GM12891 (cell line): ENCODE data around the gene RNF187.

Experiments used
- SPI1 ChIP-seq: IDR thresholded peaks from 2 replicates; pipeline ENCODE4 v1.6.1; 2011; ENCODE audit warnings: low read depth, low read length, control low read depth
- TAF1 ChIP-seq: IDR thresholded peaks from 2 replicates; pipeline ENCODE4 v1.6.1; 2011; ENCODE audit warnings: low read depth, low read length, control low read depth

GRCh38 chr1:228438266-228438665 is 48.9 kb upstream of the RNF187 start:
- TF ChIP-seq TAF1 (no peak), SPI1 (no peak)
